Activated naive CD4-positive, alpha-beta T cell treated with Interleukin-2 at 50 U/mL for 16 hours (primary cell): ENCODE results near the gene RENBP.

ENCODE experiments used
- DNase-seq: peaks from one replicate; pipeline ENCODE4 v3.0.0-alpha.2; 2020

RENBP gene

DNA sequence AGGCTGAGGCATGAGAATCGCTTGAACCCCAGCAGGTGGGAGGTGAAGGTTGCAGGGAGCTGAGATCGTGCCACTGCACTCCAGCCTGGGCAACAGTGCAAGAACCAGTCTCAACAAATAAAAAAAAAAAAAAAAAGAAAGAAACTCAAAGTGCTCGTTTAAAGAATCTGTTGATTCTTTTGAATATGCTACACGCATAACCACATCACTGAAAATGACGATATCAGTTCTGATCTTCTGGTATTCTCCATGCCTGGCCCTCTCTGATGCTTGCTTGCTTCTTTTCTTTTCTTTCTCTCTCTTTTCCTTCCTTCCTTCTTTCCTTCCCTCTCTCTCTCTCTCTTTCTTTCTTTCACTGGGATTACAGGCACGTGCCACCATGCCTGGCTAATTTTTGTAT is 32.6 kb downstream of the RENBP start:
- no peak for DNase-seq

GRCh38 chrX:153910446-153910845 is 34.0 kb downstream of the RENBP start:
- DNase-seq: no peak

- no peak for DNase-seq
Measured at GRCh38 chrX:153909980-153910360, 34.5 kb downstream of the RENBP start.

DNA sequence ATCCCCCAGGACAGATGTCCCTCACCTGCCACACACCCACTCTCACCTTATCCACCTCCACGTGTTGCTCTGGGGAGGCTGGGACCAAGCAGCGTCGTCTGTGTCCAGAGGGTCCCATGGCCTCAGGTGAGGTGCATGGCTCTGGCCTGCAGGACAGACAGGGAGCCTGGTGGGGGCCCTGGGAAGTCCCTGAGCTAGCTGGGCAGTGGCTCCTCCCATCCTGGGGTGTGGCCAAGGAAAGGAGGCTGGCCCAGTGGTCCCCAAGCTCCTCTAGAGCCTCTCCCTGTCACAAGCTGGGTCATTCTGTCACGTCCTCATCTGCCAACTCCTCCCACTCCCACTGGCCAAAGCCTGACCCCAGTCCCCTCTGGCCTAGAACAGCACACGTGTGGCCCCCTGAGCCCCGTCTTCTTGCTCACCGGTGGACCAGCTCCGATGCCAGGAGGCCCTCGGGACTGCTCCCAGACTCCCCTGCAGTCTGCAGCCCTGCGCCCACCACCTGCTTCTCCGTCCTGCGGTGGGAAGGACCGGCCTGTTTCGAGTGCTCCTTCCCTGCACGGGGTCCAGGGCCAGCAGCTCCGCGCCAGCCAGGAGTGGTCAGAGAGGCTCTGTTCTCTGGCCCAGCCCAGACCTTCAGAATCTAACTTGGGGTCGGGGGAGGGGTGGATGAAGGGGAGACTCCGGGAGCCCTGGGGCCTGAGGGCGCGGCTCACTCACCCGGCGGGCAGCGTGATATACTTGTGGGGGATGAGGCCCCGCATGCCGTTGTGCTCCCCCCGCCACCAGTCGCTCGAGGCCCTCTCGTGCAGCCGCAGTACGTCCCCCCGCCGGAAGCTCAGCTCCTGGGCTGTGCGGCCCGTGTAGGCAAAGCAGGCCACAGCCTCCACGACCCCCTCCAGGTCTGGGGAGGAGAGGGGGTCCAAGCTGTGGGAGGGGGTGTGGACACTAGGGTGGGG is 35.1 kb downstream of the RENBP start:
- DNase-seq: no peak

- DNase-seq: no peak
Measured at GRCh38 chrX:153908219-153908860, 36.1 kb downstream of the RENBP start.

GRCh38 chrX:153907456-153907855 is 37.0 kb downstream of the RENBP start:
- no peak for DNase-seq

- DNase-seq: no peak
Measured at GRCh38 chrX:153906126-153906917, 38.1 kb downstream of the RENBP start.

DNA sequence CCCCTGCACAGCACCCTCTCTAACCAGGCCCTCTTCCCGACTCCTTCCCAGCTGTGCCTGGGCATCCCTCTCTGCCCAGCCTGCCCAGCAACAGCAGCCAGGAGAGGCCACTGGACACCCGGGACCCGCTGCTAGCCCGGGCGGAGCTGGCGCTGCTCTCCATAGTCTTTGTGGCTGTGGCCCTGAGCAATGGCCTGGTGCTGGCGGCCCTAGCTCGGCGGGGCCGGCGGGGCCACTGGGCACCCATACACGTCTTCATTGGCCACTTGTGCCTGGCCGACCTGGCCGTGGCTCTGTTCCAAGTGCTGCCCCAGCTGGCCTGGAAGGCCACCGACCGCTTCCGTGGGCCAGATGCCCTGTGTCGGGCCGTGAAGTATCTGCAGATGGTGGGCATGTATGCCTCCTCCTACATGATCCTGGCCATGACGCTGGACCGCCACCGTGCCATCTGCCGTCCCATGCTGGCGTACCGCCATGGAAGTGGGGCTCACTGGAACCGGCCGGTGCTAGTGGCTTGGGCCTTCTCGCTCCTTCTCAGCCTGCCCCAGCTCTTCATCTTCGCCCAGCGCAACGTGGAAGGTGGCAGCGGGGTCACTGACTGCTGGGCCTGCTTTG is 38.9 kb downstream of the RENBP start:
- DNase-seq: no peak

GRCh38 chrX:153903991-153904957 is 40.2 kb downstream of the RENBP start, which contains the start of gene AVPR2:
Gene AVPR2 (plus strand): TSS chrX:153904673. CDS start chrX:153905146, 473 bp downstream.
- no peak for DNase-seq

DNA sequence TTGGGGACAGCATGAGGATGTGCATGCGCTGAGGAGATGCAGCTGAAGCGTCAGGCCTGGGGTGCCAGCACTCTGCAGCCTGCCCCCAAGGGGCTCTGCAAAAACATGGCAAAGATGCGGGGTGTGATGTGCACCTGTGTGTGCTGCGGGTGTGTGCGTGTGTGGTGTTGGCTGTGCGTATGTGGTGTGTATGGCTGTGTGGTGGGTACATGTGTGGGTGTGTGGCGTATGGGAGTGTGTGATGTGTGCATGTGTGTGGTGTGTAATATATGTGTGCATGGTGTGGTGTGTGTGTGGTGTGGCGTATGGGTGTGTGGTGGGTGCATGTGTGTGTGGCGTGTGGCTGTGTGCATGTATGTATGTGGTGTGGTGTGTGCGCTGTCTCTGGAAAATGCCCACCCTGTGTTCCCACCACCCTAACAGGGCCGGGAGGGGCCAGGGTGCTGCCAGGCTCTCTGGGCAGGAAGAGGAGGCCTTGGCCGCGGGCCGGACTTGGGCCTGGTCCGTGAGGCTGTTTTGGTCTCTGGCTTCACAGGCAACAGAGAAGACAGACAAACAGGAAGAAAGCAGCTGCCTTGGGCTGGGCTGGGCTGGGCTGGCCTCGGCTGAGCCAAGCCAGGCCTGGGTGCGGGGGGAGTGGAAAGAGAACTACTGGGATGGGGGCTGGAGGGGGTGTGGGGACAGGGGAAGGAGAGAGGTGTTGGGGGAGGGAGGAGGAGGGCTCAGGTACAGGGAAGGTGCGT is 41.0 kb downstream of the RENBP start:
- no peak for DNase-seq

DNA sequence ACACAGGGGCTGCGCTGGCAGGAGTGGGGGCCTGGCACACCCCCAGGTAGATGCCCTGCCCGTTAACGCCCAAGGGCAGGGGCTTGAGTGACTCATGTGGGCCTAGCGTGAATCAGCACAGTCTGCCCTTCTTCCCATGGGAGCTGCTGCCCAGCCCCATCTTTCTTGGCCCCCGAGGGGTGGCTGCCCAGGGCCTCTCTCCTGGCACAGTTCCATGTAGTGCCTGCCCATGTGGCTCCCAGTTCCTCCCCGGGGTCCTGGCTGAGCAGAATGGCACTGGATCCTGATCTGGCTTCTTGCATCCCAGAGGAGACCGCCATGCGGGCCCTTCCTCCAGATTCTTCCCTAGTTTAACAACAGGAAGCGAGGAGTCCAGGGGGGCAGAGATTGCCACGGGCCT is 42.1 kb downstream of the RENBP start:
- no peak for DNase-seq

GRCh38 chrX:153901753-153902140 is 42.7 kb downstream of the RENBP start:
- DNase-seq: no peak

GRCh38 chrX:153900831-153901752 is 43.4 kb downstream of the RENBP start:
- DNase-seq: peak; percentile 62

- DNase-seq: no peak
Measured at GRCh38 chrX:153897899-153898298, 46.5 kb downstream of the RENBP start.

DNA sequence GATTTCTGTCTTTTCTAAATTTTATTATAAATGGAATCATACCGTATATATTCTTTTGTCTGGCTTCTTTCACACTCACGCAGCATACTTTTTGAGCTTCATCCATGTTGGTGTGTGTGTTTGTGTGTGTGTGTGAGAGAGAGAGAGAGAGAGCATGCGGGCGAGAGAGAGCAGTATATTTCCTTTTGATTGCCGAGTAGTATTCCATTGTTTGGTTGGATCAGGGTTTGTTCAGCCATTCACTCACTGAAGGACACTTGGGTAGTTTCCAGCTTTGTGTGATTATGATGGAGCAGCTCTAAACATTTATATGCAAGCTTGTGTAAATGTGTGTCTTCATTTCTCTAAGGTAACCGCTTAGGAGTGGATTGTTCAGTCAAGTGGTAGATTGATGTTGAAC is 55.3 kb downstream of the RENBP start:
- DNase-seq: no peak

GRCh38 chrX:153888344-153888743 is 56.1 kb downstream of the RENBP start:
- no peak for DNase-seq

DNA sequence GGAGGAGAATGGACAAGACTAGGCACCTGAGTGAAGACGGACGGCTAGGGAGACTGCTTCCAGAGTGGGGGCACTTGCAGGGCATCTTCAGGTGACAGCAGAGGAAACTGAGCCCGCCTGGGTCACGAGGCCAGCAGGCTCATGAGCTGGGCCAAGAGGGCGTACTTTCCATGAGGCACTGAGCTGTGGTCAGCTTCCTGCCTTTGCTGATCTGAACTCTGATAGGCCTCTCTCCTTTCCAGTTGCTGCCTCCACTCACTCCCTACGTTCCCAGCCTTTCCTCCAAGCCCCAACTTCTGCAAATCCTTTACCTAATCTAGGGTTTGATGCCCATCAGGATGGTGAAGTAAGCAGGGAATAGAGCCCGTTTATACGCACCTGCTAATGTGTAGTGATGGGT is 57.1 kb downstream of the RENBP start:
- DNase-seq: no peak

DNA sequence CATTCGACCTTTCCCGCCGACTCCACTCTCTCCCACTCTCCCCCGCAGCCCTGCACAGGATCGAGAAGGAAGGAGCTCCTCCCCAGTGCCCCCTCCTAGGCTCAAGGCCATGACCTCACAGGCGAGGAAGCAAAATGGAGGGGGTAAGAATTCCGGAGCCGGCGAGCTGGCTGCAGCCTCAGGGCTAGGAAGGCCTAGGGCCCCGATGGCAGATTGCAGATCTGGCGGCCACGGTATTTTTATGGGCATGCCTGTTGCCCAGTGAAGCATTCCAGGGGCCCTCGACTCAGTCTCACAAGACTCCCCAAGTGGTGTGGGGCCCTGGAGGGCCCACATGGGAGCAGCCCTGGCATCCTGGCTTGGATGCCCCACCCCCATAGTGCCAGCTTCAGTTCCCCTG is 57.5 kb downstream of the RENBP start:
- DNase-seq: no peak

DNA sequence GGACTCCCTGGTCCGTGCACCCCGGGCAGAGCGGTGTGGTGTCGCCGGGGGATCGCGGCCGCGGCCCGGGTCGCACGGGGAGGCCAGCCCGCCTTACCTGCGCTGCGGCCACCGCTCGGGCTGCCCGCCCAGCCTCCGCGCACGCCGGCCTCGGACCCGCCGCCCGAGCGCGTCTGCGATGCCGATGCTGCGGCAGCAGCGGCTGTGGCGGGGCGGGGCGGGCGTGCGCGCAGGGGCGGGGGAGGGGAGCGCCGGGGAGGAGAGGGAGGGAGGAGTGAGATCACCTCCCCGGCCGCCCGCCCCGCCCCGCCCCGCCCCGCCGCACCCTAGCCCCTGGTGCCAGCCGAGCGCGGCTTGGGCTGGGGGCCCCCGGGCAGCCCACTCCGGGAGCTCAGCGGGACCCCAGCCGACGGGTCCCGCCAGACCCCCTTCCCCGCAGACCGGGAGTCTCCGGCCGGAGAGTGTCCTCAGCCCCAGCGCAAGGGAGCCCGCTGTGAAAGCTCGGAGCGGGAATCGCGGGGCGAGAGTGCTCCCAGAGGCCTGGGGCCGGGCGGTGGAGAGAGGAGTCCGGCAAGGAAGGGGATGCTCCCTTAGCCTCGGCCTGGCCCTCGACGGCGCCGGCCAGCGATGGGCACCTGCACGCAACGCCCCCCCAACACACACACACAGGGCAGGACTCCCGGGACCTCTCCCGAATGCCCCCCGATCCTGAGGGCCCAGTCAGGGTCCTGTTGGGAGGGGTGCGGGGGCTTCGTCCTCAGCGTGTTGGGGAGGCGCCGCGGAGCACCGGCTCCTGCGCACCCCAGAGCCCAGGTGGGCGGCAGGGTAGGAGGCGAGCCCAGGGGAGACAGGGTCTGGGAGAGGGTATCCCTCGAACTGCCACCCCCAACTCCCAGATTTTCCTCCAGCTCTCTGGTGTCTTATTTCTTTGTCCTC is 58.2 kb downstream of the RENBP start, which contains the start of gene L1CAM:
L1CAM (minus strand) TSS at position 206 of the 936 bp plus-strand sequence. CDS start 10,337 bp downstream, outside the sequence.
- peak; percentile 24 for DNase-seq
